GM19463 (cell line): ENCODE results near the gene EDNRA.

ENCODE experiments used
- ATAC-seq: cut with Tn5 transposase; IDR thresholded peaks from one replicate; pipeline ENCODE4 v1.9.1; 2021; ENCODE audit warnings: mild to moderate bottlenecking, moderate library complexity; ENCODE audit not compliant: unreplicated experiment

The EDNRA gene

DNA sequence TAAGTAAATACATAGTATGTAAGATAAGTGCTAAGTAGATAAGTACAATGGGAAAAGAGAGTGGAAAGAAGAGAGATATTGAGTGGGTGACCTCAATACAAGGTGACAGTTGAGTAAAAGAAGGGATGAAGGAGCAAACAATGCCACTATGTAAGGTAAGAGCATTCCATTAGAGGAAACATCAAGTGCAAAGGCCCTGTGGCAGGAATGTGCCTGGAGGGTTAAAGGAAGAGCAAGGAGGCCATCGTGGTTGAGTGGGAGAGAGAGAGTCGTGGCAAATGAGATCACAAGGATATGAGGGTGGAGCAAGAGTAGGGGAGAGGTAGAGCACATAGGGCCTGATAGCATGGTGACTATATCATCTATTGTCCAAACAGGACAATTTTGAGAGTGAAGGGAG, 13.4 kb downstream of the EDNRA start:
- no peak for ATAC-seq

DNA sequence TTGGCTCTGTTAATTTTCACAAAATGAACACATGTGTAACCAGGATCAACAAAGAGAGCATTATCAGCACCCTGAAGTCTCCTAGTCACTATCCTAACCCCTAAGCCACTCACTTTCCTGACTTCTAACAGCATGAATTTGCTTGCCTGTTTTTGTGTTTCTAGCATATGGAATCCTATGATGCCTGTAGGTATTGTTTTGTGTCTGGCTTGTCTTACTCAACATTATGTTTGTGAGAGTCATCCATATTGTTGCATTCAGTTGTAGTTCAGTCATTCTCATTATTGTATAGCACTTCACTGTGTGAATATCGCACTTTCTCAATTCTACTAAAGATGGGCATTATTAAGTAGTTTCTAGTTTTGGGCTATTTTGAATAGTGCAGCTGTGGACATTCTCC, 15.6 kb downstream of the EDNRA start:
- ATAC-seq = no peak

DNA sequence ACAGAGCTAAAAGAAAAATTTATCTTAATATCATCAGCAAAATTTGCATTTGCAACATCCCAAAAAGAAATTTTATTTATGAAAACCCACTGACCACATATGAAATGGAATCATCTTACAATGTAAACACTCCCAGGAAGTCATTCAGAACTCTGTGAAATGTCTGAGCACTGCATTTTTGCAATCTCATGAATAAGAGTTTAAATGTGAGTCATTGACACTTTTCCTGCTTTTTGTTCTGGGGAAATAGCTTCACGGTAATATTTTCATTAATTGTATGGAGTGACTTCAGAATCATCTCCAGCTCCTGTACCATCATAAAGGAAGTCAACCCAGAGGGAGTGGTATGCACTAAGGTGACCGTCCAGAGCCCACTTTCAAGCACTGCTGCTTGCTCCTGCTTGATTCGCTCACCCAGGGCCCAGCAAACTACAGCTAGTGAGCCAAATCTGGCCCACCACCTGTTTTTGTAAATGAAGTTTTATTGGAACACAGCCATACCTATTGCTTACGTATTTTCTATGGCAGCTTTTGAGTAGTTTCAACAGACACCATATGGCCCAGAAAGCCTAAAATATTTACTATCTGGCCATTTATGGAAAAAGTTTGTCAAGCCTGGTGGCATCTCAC, 17.2 kb downstream of the EDNRA start:
- ATAC-seq = no peak

DNA sequence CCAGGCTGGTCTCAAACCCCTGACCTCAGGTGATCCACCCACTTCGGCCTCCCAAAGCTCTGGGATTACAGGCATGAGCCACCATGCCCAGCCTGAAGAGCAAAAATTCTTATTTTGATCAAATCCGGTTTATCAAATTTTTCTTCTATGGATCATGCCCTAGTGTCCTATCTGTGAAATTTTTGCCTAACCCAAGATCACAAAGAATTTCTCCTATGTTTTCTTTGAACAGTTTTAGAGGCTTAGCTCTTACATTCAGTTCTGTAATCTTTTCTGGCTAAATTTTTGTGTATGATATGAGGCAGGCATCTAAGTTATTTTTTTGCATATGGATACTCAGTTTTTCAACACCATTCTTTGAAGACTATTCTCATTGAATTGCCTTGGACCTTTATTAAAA, 27.4 kb downstream of the EDNRA start:
- ATAC-seq = no peak

- ATAC-seq = no peak
Observed at GRCh38 chr4:147509386-147509785, 28.5 kb downstream of the EDNRA start.

GRCh38 chr4:147510962-147511668, 30.2 kb downstream of the EDNRA start:
- ATAC-seq = no peak

DNA sequence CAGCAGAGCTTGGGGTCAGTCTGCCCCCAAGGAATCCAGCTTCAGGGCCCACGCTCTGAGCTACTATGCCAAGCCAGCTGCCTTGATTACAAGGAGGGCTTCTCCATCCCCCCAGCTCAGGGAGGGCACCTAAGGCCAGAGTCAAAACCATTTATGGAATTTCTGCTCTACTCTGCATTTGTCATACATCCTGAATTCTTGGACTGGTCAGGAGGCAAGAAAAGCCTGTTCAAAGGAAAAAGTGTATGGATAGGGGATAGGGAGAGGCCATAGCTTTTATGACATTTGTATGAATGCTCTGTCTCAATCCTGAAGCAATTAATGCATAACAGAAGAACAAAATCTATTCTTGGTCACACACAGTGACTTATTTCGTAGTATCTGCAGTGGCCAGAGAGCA, 32.2 kb downstream of the EDNRA start:
- no peak for ATAC-seq

DNA sequence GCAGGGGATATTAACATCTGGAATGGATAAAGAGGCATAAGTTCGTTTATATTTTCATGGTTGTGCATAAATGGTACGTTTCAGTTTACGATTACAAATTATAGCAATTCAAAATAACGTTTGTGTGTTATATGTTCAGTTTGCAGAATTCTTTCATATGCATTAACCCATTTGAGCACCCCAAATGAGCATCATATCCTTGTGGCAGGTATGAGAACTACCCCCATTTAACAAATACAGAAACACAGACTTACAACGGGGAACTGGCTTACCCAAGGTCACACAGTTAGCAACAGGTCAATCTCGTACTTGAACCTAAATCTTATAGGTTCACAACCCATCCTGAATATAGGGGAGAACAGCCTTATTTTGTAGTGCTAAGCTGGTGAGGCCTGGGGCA, 33.1 kb downstream of the EDNRA start:
- no peak for ATAC-seq

GRCh38 chr4:147515220-147515936, 34.5 kb downstream of the EDNRA start:
- ATAC-seq = no peak

DNA sequence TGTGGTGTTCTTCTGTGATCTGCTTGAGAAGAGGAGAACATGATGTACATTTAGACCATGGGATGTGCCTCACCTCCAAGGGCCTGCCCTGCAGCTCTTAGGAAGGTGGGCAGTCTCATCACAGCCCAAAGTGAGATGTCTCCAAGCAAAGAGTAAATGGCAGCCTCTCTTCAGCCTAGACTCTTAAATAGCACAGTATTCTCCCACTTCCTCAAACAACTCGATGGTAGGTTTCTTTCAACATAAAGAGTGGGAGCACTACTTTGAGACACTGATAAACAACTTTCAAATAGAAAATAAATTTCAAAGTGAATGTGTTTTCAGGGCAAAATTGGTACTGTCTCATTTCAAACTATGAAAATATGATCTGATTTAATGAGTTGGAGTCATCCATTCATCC, 35.2 kb downstream of the EDNRA start:
- ATAC-seq = no peak

- ATAC-seq = no peak
Observed at GRCh38 chr4:147518086-147518485, 37.2 kb downstream of the EDNRA start.

GRCh38 chr4:147518846-147519767, 38.2 kb downstream of the EDNRA start:
- ATAC-seq = peak; percentile 90

DNA sequence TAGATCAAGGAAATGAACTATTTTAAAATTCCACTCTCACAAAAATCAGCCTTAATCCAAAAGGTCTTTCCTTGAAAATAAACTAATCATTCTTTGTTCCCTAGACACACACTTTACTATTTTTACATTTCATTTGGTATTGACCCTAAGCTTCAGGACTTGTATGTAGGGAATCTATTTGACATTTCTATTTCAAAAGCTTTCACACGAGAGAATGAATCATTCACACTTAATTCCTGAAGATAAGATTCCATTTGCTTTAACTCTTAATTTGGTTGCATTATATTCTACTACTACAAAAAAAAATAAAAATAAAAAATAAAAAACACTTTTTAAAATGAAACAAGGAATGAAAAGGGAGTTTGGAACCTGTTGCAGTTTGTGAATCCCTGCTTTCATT, 43.7 kb downstream of the EDNRA start:
- ATAC-seq = no peak

- no peak for ATAC-seq
Observed at GRCh38 chr4:147525494-147526271, 44.8 kb downstream of the EDNRA start.

DNA sequence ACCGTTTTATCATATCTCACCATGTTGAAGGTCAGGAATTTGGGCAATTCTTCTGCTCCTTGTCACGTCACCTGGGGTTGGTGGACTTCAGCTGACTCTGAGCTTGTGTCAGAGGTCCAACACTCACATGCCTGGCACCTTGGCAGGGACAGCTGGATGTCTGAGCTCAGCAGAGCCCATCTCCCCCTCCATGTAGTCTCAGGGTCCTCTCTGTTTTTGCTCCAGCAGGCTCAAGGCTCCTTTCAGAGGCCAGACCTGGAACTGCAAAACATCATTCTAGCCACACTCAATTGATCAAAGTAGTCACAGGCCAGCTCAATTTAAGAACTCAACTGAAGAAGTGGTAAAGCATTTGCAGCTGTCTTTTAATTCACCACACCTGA, 45.4 kb downstream of the EDNRA start:
- no peak for ATAC-seq

DNA sequence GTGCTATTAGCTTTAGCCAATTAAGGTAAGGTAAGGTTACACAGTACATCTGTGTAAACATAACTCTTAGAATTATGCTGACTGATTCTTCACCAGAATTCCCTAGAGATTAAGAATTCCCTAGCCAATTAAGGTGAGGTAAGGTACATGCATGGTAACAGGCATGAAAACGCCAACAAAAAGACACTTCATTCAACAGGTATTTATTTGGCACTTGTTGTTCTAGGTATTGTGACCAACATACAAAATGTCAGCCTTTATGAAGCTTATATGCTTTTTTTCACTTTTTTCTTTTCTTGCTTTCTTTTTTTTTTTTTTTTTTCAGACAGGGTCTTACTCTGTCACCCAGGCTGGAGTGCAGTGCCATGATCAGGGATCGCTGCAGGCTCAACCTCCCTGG, 47.2 kb downstream of the EDNRA start:
- no peak for ATAC-seq

- ATAC-seq = no peak
Observed at GRCh38 chr4:147530134-147530533, 49.2 kb downstream of the EDNRA start.

DNA sequence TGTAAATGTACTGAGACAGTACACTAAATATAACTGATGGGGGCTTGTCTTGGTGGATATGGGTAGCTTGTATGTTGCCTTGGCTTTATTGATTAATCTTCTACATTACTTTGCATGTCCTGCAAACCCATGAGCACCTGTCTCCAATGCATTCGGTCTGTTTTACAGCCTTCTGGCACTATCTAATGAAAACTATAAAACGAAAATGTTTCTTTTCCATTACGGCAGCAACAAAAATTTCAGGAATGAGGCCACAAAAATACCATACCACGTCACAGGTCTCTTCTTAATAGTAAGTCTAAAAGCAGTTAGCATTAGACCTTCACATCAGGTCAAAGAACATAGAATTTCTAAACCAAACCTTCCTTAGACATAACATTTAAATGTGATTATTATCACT, 49.8 kb downstream of the EDNRA start:
- no peak for ATAC-seq

- no peak for ATAC-seq
Observed at GRCh38 chr4:147532896-147533295, 52.0 kb downstream of the EDNRA start.

DNA sequence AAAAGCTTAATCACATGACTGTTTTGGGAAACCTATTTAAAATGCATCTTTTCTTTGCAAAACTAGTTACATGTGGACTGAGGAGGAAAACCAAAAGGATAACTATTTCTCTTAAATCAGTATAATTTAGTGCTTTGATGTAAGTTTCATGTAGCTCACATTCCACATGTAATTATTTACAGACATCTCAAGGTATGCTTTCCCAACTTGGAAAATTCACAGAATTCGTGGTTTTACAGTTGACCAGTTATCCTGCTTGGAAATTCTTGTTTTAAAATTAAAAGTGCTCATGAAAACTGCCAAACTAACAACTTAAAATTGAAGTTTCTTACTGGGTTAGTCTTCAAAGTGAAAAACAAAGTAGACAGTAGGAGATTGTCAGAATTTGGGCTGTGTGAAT, 52.4 kb downstream of the EDNRA start:
- no peak for ATAC-seq
